Measurements from ENCODE around the gene MICALL1. TPM values are rescaled to one million over a fixed set of nuclear protein-coding genes. Genes with fewer than 3 reads are reported as not detected.

Gene MICALL1
- total and polyA plus RNA-seq, 2 of the 13 experiments (the other 11 are each of a cell fraction or from before 2014, with no cell fraction given) = 7.6 to 10.6 TPM

- TF ChIP-seq ZNF800 (CRISPR knock-in tag; IDR thresholded peaks at IDR 0.05) (0 out of 2 replicates have a peak, but pooled peaks have one; percentile 39), ZNF235 (CRISPR knock-in tag; IDR thresholded peaks at IDR 0.05; ENCODE audit: borderline replicate concordance) (no peak), FOXO1 (CRISPR knock-in tag; IDR thresholded peaks at IDR 0.05) (no peak), HINFP (CRISPR knock-in tag; IDR thresholded peaks at IDR 0.05; ENCODE audit: low read depth) (peak; percentile 64; the same call in 1 of the 2 replicates), NONO (IDR thresholded peaks at IDR 0.05) (no peak), NONO (CRISPR knock-in tag; conservative IDR thresholded peaks at IDR 0.05) (peak; percentile 68), ZNF784 (CRISPR knock-in tag; IDR thresholded peaks at IDR 0.05; ENCODE audit: borderline replicate concordance) (peak; percentile 65; the same call in 1 of the 2 replicates), THYN1 (CRISPR knock-in tag; IDR thresholded peaks at IDR 0.05; ENCODE audit: borderline replicate concordance, low read depth) (no peak), FOXJ3 (CRISPR knock-in tag; IDR thresholded peaks at IDR 0.05; ENCODE audit: borderline replicate concordance) (peak; percentile 48; the same call in 1 of the 2 replicates), NCOA2 (CRISPR knock-in tag; IDR thresholded peaks at IDR 0.05) (0 out of 2 replicates have a peak, but pooled peaks have one; percentile 42), ZNF326 (CRISPR knock-in tag; IDR thresholded peaks at IDR 0.05; ENCODE audit: borderline replicate concordance) (no peak), MED1 (CRISPR knock-in tag; IDR thresholded peaks at IDR 0.05) (peak; percentile 77), MLLT10 (CRISPR knock-in tag; IDR thresholded peaks at IDR 0.05) (no peak), ZNF563 (CRISPR knock-in tag; IDR thresholded peaks at IDR 0.05) (no peak), CEBPG (CRISPR knock-in tag; IDR thresholded peaks at IDR 0.05) (no peak), GATAD2A (CRISPR knock-in tag; IDR thresholded peaks at IDR 0.05) (peak; percentile 42; the same call in 1 of the 2 replicates), ZNF761 (CRISPR knock-in tag; conservative IDR thresholded peaks at IDR 0.05) (no peak), CHCHD3 (CRISPR knock-in tag; IDR thresholded peaks at IDR 0.05) (no peak), PPARG (CRISPR knock-in tag; conservative IDR thresholded peaks at IDR 0.05) (no peak), PRMT3 (CRISPR knock-in tag; IDR thresholded peaks at IDR 0.05; ENCODE audit: borderline replicate concordance, low read depth) (no peak)
- TF ChIP-seq, protein P1, sequence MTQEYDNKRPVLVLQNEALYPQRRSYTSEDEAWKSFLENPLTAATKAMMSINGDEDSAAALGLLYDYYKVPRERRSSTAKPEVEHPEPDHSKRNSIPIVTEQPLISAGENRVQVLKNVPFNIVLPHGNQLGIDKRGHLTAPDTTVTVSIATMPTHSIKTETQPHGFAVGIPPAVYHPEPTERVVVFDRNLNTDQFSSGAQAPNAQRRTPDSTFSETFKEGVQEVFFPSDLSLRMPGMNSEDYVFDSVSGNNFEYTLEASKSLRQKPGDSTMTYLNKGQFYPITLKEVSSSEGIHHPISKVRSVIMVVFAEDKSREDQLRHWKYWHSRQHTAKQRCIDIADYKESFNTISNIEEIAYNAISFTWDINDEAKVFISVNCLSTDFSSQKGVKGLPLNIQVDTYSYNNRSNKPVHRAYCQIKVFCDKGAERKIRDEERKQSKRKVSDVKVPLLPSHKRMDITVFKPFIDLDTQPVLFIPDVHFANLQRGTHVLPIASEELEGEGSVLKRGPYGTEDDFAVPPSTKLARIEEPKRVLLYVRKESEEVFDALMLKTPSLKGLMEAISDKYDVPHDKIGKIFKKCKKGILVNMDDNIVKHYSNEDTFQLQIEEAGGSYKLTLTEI (CRISPR knock-in tag; conservative IDR thresholded peaks at IDR 0.05) = no peak
- TF ChIP-seq, protein P2, sequence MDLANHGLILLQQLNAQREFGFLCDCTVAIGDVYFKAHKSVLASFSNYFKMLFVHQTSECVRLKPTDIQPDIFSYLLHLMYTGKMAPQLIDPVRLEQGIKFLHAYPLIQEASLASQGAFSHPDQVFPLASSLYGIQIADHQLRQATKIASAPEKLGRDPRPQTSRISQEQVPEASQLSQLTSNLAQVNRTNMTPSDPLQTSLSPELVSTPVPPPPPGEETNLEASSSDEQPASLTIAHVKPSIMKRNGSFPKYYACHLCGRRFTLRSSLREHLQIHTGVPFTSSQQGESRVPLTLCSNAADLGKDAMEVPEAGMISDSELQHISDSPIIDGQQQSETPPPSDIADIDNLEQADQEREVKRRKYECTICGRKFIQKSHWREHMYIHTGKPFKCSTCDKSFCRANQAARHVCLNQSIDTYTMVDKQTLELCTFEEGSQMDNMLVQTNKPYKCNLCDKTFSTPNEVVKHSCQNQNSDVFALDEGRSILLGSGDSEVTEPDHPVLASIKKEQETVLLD (CRISPR knock-in tag; IDR thresholded peaks at IDR 0.05; ENCODE audit: low read depth) = no peak
Measured at GRCh38 chr22:37933711-37934376, 27.7 kb downstream of the MICALL1 start (continued).
